Measurements from ENCODE around the gene EEF1AKMT3. TPM values are rescaled to one million over a fixed set of nuclear protein-coding genes. Genes with fewer than 3 reads are reported as not detected.

EEF1AKMT3 gene
- total and polyA plus RNA-seq, 4 donors, result 1.5 to 6.4 (median 2.1) TPM

DNA sequence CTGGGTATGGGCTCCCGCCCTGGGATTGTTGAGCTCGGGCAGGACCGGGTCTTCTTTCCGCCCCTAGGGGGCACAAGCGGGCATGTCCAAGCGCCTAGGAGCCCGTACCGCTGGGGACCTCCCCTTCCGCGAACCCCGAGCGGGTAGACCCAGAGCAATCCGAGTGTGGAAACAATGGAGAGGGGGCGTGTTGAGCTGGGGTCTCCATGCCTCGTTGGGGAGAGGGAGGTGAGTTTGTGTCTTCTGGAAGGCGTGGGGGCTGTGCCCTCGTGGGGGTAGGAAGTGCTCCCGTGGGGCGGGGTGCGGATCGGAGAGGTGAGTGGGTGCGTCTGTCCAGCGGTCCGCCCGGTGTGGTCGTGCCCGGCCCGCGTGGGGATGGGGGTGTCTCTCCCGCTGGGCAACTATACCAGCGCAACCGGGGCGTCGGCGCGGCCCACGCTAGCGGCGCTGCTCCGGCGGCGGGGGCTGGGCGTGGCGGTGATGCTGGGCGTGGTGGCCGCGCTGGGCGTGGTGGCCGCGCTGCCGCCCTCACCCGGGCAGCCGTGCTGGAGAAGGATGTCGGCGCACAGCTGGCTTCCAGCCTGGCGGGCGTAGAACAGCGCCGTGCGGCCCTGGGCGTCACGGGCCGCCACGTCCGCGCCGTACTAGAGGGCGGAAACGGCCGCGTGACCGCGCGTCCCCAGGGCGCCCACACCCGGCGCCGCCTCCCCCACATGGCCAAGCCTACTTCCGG lies 46.1 kb upstream of the EEF1AKMT3 start:
- WGBS, result 18% methylated on average over 79 of the region's 79 CpGs
- Histone ChIP-seq H3K9me3 (ENCODE audit: control insufficient read depth in 4 of 4, low read length in 3 of 4) (no peaks in the 10 kb centered on the region), H3K4me1 (ENCODE audit: control insufficient read depth in 4 of 4, insufficient read depth in 4 of 4, low read length in 3 of 4) (peaks cover 0 to 14% (median 9%) of the 10 kb centered on the region in 4 donors), H3K27ac (ENCODE audit: low read depth in 1 of 2, low read length in 2 of 2) (no peak overlapping the region), H3K27me3 (ENCODE audit: control insufficient read depth in 4 of 4, insufficient read depth in 4 of 4, low read length in 3 of 4) (no peaks in the 10 kb centered on the region), H3K36me3 (ENCODE audit: control insufficient read depth in 4 of 4, insufficient read depth in 3 of 4, low read depth in 1 of 4, low read length in 3 of 4) (peaks cover 0 to 5% (median 2%) of the 10 kb centered on the region in 4 donors), H3K9ac (ENCODE audit: low read depth in 1 of 2, low read length in 2 of 2) (no peak overlapping the region), H3K4me3 (ENCODE audit: low read depth in 1 of 3, low read length in 3 of 3) (peak overlapping the region in 1 of 3 donors; percentile 45)
- peak; percentile 69 for DNase-seq (ENCODE audit: low spot score)
- TF ChIP-seq, protein P1, sequence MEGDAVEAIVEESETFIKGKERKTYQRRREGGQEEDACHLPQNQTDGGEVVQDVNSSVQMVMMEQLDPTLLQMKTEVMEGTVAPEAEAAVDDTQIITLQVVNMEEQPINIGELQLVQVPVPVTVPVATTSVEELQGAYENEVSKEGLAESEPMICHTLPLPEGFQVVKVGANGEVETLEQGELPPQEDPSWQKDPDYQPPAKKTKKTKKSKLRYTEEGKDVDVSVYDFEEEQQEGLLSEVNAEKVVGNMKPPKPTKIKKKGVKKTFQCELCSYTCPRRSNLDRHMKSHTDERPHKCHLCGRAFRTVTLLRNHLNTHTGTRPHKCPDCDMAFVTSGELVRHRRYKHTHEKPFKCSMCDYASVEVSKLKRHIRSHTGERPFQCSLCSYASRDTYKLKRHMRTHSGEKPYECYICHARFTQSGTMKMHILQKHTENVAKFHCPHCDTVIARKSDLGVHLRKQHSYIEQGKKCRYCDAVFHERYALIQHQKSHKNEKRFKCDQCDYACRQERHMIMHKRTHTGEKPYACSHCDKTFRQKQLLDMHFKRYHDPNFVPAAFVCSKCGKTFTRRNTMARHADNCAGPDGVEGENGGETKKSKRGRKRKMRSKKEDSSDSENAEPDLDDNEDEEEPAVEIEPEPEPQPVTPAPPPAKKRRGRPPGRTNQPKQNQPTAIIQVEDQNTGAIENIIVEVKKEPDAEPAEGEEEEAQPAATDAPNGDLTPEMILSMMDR (IDR thresholded peaks at IDR 0.05; ENCODE audit: low read depth, low read length, missing input control), result peak; percentile 42
- TF ChIP-seq RAD21 (IDR thresholded peaks at IDR 0.05) (peak; percentile 33 to 66), NR2F2 (IDR thresholded peaks at IDR 0.05) (no peak), RXRA (IDR thresholded peaks at IDR 0.05) (no peak)
- TF ChIP-seq, protein P2, sequence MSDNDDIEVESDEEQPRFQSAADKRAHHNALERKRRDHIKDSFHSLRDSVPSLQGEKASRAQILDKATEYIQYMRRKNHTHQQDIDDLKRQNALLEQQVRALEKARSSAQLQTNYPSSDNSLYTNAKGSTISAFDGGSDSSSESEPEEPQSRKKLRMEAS (IDR thresholded peaks at IDR 0.05), result no peak

DNA sequence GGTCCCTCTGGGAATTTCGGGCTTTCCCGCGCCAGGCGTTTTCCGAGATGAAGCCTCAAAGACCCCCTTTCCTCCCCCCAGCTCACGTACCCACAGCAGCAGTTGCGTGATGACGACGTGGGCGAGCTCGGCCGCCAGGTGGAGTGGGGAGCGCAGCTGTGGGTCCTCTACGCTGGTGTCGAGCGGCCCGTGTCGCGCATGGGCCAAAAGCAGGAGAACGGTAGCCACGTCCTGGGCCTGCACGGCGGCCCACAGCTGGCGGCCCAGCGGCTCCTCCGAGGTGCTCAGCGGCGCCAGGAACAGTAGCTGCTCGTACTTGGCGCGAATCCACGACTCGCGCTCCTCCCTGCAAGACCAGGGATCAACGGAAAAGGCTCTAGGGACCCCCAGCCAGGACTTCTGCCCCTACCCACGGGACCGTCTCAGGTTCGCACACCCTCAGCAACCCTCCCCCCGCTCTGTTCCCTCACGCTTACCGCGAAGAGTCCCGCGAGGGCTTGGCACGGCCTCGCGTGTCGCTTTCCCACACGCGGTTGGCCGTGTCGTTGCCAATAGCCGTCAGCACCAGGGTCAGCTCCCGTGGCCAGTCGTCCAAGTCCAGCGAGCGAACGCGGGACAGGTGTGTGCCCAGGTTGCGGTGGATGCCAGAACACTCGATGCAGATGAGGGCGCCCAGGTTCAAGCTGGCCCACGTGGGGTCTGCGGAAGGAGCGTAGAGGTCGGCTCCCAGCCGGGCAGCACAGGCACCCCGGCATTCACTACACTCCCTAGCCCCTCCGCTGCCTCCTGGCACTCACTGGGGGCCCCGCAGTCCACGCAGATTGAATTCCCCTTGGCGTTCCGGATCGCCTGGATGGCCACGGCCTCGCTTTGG lies 45.3 kb upstream of the EEF1AKMT3 start:
- H3K4me1 ChIP-seq (ENCODE audit: control insufficient read depth in 4 of 4, insufficient read depth in 4 of 4, low read length in 3 of 4), result peaks cover 0 to 14% (median 9%) of the 10 kb centered on the region in 4 donors
- no peaks in the 10 kb centered on the region for H3K27me3 ChIP-seq (ENCODE audit: control insufficient read depth in 4 of 4, insufficient read depth in 4 of 4, low read length in 3 of 4)
- no peak overlapping the region for H3K27ac ChIP-seq (ENCODE audit: low read depth in 1 of 2, low read length in 2 of 2)
- H3K4me3 ChIP-seq (ENCODE audit: low read depth in 1 of 3, low read length in 3 of 3), result peak overlapping the region in 1 of 3 donors; percentile 45
- TF ChIP-seq TAF1 (conservative IDR thresholded peaks at IDR 0.05), result no peak
- TF ChIP-seq, protein P3, sequence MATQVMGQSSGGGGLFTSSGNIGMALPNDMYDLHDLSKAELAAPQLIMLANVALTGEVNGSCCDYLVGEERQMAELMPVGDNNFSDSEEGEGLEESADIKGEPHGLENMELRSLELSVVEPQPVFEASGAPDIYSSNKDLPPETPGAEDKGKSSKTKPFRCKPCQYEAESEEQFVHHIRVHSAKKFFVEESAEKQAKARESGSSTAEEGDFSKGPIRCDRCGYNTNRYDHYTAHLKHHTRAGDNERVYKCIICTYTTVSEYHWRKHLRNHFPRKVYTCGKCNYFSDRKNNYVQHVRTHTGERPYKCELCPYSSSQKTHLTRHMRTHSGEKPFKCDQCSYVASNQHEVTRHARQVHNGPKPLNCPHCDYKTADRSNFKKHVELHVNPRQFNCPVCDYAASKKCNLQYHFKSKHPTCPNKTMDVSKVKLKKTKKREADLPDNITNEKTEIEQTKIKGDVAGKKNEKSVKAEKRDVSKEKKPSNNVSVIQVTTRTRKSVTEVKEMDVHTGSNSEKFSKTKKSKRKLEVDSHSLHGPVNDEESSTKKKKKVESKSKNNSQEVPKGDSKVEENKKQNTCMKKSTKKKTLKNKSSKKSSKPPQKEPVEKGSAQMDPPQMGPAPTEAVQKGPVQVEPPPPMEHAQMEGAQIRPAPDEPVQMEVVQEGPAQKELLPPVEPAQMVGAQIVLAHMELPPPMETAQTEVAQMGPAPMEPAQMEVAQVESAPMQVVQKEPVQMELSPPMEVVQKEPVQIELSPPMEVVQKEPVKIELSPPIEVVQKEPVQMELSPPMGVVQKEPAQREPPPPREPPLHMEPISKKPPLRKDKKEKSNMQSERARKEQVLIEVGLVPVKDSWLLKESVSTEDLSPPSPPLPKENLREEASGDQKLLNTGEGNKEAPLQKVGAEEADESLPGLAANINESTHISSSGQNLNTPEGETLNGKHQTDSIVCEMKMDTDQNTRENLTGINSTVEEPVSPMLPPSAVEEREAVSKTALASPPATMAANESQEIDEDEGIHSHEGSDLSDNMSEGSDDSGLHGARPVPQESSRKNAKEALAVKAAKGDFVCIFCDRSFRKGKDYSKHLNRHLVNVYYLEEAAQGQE (IDR thresholded peaks at IDR 0.05), result peak; percentile 94
- 27% methylated on average over 76 of the region's 76 CpGs for WGBS
- no peaks in the 10 kb centered on the region for H3K36me3 ChIP-seq (ENCODE audit: control insufficient read depth in 4 of 4, insufficient read depth in 3 of 4, low read depth in 1 of 4, low read length in 3 of 4)
- peak; percentile 36 for DNase-seq (ENCODE audit: low spot score)
- H3K9ac ChIP-seq (ENCODE audit: low read depth in 1 of 2, low read length in 2 of 2), result no peak overlapping the region
- H3K9me3 ChIP-seq (ENCODE audit: control insufficient read depth in 4 of 4, low read length in 3 of 4), result no peaks in the 10 kb centered on the region

Data from liver (tissue), 9 donors.